Kidney (tissue), 14 donors: Measurements from ENCODE around the gene GRIFIN. TPM values are rescaled to one million over a fixed set of nuclear protein-coding genes. Genes with fewer than 3 reads are reported as not detected.
A peak's percentile ranks its signal among the peaks of the same experiment; 100 is the strongest.

Experiments used
- DNase-seq, 5 donors: peaks; one replicate each; pipeline ENCODE4 v3.0.0-alpha.2; 2013 to 2020
- FAIRE-seq: peaks from 2 replicates; lab custom pipeline; 2012; peaks lifted over from hg19 to GRCh38; lab: Jason Lieb, UNC
- H3K27ac ChIP-seq, 2 donors: one replicate each; pipeline ENCODE4 v1.7.0; 2013; ENCODE audit warnings: low read depth in 2 of 2, low read length in 2 of 2, inconsistent platforms in 1 of 2
- H3K27me3 ChIP-seq: one replicate; pipeline ENCODE4 v1.7.1; 2013; ENCODE audit warnings: low read length, inconsistent platforms; ENCODE audit not compliant: control insufficient read depth, insufficient read depth
- H3K36me3 ChIP-seq, 3 donors: one replicate each; pipeline versions ENCODE4 v1.7.0 to v1.7.1; 2013; ENCODE audit warnings: low read length in 3 of 3, control low read depth in 1 of 3, inconsistent platforms in 1 of 3; ENCODE audit not compliant: insufficient read depth in 3 of 3, control insufficient read depth in 2 of 3
- H3K4me1 ChIP-seq, 3 donors: one replicate each; pipeline versions ENCODE4 v1.7.0 to v1.7.1; 2013; ENCODE audit warnings: low read length in 3 of 3, inconsistent platforms in 1 of 3, low read depth in 1 of 3; ENCODE audit not compliant: control insufficient read depth in 2 of 3, insufficient read depth in 2 of 3
- H3K4me3 ChIP-seq, 3 donors: one replicate each; pipeline versions ENCODE4 v1.7.0 to v1.8.1; 2013; ENCODE audit warnings: low read length in 3 of 3, control low read depth in 1 of 3, inconsistent platforms in 1 of 3
- H3K9ac ChIP-seq, 3 donors: one replicate each; pipeline versions ENCODE4 v1.7.0 to v1.7.1; 2013; ENCODE audit warnings: low read length in 3 of 3, control low read depth in 1 of 3, inconsistent platforms in 1 of 3
- H3K9me3 ChIP-seq, 3 donors: one replicate each; pipeline versions ENCODE4 v1.7.0 to v1.7.1; 2013; ENCODE audit warnings: low read length in 3 of 3, control low read depth in 1 of 3, inconsistent platforms in 1 of 3; ENCODE audit not compliant: control insufficient read depth in 2 of 3, insufficient read depth in 1 of 3
- intact Hi-C: fragments of 100-400 bp; cut with DNase I; formaldehyde crosslinking; loops from one replicate; pipeline ENCODE4 v1.11.1; 2022
- polyA plus RNA-seq: library from polyadenylated mRNA; stranded (reverse); fragments of 350-450 nt; fragmentation: Illumina TruSeq; extraction: RNeasy Lipid Tissue Mini Kit (QIAGEN cat#74804); gene quantifications from one replicate; pipeline ENCODE4 v1.2.3, GENCODE V29; 2014; ENCODE audit warnings: low read depth, low replicate concordance; ENCODE audit not compliant: insufficient read depth
- total RNA-seq: library from RNA; stranded (reverse); fragmentation: NEBNext Ultra II Directional; extraction: Animal tissue kit (Norgen Biotek cat#: 25700); gene quantifications from one replicate; pipeline ENCODE4 v1.2.1, GENCODE V29; 2021
- TF ChIP-seq, protein P1 (sequence below): IDR thresholded peaks from 3 replicates; pipeline ENCODE4 v1.5.1; 2012; ENCODE audit warnings: mild to moderate bottlenecking, moderate library complexity, borderline replicate concordance; ENCODE audit not compliant: insufficient read depth; ENCODE audit errors: extremely low read depth
- donor health status: control.
- donor health status: control.
- donor health status: control.
- donor health status: control.
- donor health status: control.
- donor health status: DM: yes; HTN: yes; CAD: no.
- donor health status: Normal renal cell carcinoma (clear cell type).

Gene GRIFIN
- total and polyA plus RNA-seq, 2 donors from 2014 or later: not detected

DNA sequence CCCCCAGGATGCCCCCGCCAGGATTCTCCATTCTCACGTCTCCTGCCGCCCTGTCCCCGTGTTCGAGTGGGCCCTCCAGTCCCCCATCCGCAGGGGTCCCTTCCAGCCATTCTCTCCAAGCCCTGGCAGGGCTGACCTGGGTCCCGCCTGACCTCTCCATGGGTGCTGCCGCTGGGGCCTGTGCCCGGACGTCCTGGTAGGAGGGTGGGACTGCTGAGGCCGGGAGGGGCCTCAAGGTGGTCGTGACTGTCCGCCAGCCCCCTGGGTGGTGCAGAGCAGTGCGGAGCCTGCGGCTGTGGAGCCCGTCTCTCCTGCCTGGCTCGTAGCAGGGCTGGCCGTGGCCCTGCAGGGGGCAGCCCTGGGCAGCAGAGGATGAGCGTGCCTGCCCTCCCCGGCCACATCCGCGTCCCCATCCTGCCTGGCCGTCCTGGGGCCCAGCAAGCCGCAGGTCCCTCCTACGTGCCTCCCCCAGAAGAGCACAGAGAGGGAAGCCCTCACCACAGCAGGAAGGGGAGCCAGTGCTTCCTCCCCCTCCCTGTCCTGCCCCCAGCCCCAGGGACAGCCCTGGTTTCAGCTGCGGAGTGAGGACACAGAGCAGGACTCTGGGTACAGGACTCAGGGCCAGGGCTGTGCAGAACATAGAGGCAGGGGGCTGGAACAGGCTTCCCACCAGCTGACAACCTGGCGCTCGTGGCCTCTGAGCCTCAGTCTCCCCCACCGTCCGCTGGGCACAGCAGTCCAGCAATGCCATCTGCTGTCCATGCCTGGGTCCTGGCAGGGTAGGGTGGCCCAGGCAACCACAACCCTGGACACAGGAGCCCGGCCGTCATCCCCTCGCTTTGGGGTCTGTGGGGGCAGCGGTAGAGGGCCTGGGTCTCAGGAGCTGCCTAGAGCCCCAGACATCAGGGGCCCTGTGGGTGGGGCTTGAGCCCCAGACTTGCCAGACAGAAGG lies 1.5 kb upstream of the GRIFIN start:
- TF ChIP-seq, protein P1, sequence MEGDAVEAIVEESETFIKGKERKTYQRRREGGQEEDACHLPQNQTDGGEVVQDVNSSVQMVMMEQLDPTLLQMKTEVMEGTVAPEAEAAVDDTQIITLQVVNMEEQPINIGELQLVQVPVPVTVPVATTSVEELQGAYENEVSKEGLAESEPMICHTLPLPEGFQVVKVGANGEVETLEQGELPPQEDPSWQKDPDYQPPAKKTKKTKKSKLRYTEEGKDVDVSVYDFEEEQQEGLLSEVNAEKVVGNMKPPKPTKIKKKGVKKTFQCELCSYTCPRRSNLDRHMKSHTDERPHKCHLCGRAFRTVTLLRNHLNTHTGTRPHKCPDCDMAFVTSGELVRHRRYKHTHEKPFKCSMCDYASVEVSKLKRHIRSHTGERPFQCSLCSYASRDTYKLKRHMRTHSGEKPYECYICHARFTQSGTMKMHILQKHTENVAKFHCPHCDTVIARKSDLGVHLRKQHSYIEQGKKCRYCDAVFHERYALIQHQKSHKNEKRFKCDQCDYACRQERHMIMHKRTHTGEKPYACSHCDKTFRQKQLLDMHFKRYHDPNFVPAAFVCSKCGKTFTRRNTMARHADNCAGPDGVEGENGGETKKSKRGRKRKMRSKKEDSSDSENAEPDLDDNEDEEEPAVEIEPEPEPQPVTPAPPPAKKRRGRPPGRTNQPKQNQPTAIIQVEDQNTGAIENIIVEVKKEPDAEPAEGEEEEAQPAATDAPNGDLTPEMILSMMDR: peak; percentile 79
- Histone ChIP-seq H3K27ac (no peak overlapping the region), H3K4me1 (peaks cover 0 to 10% (median 0%) of the 10 kb centered on the region in 3 donors), H3K9ac (peak overlapping the region in 1 of 3 donors; percentile 24), H3K9me3 (no peaks in the 10 kb centered on the region), H3K36me3 (no peaks in the 10 kb centered on the region), H3K27me3 (no peaks in the 10 kb centered on the region), H3K4me3 (no peak overlapping the region)
- no peak for FAIRE-seq
- DNase-seq: peak; percentile 74 to 90 (median 81)
- intact Hi-C loops: no loop called here

DNA sequence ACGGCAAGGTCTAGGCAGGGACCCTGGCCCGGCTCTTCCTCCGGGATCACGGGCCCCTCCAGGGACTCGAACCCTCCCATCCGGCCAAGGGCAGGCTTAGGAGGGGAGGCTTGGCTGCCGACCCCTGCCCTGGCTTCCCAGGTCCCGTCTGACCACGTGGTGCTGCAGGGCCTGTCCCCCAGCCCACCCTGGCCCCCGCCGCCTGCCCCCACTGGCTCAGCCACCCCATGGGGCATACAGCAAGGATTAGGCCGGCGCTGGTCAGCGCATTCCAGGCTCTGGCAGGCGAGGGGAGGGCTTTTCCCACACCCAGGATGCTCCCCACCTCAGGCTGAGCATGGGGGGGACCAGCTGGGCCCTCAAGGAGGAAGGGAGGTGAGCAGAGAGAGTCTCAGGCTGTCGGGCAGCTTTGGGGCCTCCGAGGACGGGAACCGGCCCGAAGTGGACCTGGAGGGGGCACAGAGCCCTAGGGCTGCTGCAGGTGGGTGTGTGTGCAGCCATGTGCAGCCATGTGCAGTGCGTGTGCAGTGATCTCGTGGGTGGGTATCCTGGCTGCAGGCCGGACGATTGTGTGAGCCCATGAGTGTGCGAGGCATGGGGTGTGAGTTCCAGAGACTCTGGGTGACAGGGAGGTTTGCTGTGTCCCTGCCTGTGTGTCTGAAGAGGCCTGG lies 713 bp upstream of the GRIFIN start:
- Histone ChIP-seq H3K4me1 (peaks cover 0 to 10% (median 0%) of the 10 kb centered on the region in 3 donors), H3K9me3 (no peaks in the 10 kb centered on the region), H3K9ac (no peak overlapping the region), H3K27ac (no peak overlapping the region), H3K36me3 (no peaks in the 10 kb centered on the region), H3K4me3 (no peak overlapping the region), H3K27me3 (no peaks in the 10 kb centered on the region)
- intact Hi-C loops: no loop called here
- FAIRE-seq (no peak), DNase-seq (peak in 1 of 5 donors; percentile 76)
- TF ChIP-seq, protein P1: no peak

DNA sequence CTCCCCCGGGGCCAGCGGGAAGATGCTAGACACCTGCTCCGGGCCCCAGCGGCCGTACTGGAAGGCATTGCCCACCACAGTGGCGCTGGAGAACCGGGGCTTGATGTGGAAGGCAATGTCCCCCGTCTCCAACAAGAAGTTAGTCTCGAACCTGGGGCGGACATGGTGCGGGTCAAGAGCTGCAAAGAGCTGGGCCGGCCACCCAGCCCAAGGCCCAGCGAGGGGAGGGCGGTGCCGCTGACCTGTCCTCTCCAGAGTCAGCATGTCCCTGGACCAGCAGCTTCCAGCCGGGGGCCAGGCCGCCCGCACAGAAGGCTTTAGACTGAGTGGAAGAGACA lies 551 bp downstream of the GRIFIN start:
- DNase-seq (peak in 1 of 5 donors; percentile 66), FAIRE-seq (no peak)
- intact Hi-C loops: no loop called here

More for the DNA sequence above, 551 bp downstream of the GRIFIN start:
- H3K27me3 ChIP-seq: no peaks in the 10 kb centered on the region
- peaks cover 0 to 10% (median 0%) of the 10 kb centered on the region in 3 donors for H3K4me1 ChIP-seq
- no peak overlapping the region for H3K4me3 ChIP-seq
- H3K36me3 ChIP-seq: no peaks in the 10 kb centered on the region
- no peak overlapping the region for H3K27ac ChIP-seq
- H3K9ac ChIP-seq: no peak overlapping the region
- no peaks in the 10 kb centered on the region for H3K9me3 ChIP-seq
- TF ChIP-seq, protein P1: no peak
